ENCODE data around the gene TRDN. TPM values are rescaled to one million over a fixed set of nuclear protein-coding genes. Genes with fewer than 3 reads are reported as not detected.
"Not testable (repeated sequence)": the region's sequence is repeated elsewhere in the genome, so short reads cannot be mapped to it uniquely, and the experiment has no call there.

Gene TRDN
- total RNA-seq, 1 donor from 2014 or later, result 0.34 TPM

DNA sequence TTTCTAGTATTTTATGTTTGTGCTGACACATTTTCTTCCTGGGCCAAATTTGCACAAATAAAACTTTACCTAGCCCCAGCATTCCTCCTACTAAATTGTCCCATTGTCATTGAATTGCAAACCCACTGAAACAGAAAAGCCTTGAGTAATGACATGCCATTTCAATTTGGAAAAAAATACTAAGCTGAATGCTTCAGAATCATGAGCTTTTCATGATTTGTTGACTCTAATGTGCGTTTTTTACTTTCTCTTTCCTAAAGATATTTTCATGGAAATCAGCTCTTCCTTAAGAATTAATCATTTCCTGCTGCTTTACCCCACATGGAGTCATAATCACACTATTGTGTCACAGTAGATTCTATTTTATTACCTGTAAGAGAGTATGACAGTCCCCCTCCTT, 47.4 kb downstream of the TRDN start:
- no peak overlapping the region for H3K27ac Mint-ChIP-seq
- DNase-seq (ENCODE audit: low spot score in 2 of 2, unreplicated experiment in 2 of 2), result no peak

DNA sequence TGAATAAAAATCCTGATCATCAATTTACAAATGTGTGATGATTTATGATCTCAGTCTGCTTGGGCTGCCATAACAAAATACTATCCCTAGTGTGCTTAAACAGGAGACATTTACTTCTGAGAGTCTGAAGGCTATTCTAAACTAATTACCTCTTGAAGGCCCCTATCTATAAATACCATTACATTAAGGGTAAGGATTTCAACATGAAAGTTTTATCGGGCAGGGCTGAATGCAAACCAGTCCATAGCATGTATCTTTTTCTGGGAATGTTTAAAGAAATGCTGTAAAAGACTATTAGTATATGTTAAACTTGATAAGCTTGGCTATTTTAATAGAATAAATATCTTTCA, 48.2 kb downstream of the TRDN start:
- no peak for TF ChIP-seq CTCF (IDR thresholded peaks at IDR 0.05; ENCODE audit: unreplicated experiment)
- no peak overlapping the region for H3K4me3 Mint-ChIP-seq
- H3K9me3 Mint-ChIP-seq, result peaks cover 4% of the 10 kb centered on the region
- no peaks in the 10 kb centered on the region for H3K27me3 Mint-ChIP-seq (ENCODE audit: low read depth)
- no peaks in the 10 kb centered on the region for H3K36me3 Mint-ChIP-seq
- no peak for DNase-seq (ENCODE audit: low spot score in 2 of 2, unreplicated experiment in 2 of 2)
- H3K27ac Mint-ChIP-seq, result peak overlapping the region; percentile 7
- H3K4me1 Mint-ChIP-seq, result peaks cover 23% of the 10 kb centered on the region

More for the DNA sequence above, 47.4 kb downstream of the TRDN start:
- no peak for TF ChIP-seq CTCF (IDR thresholded peaks at IDR 0.05; ENCODE audit: unreplicated experiment)
- peaks cover 23% of the 10 kb centered on the region for H3K4me1 Mint-ChIP-seq
- H3K36me3 Mint-ChIP-seq, result no peaks in the 10 kb centered on the region
- H3K27me3 Mint-ChIP-seq (ENCODE audit: low read depth), result no peaks in the 10 kb centered on the region
- H3K4me3 Mint-ChIP-seq, result no peak overlapping the region
- H3K9me3 Mint-ChIP-seq, result peaks cover 4% of the 10 kb centered on the region

DNA sequence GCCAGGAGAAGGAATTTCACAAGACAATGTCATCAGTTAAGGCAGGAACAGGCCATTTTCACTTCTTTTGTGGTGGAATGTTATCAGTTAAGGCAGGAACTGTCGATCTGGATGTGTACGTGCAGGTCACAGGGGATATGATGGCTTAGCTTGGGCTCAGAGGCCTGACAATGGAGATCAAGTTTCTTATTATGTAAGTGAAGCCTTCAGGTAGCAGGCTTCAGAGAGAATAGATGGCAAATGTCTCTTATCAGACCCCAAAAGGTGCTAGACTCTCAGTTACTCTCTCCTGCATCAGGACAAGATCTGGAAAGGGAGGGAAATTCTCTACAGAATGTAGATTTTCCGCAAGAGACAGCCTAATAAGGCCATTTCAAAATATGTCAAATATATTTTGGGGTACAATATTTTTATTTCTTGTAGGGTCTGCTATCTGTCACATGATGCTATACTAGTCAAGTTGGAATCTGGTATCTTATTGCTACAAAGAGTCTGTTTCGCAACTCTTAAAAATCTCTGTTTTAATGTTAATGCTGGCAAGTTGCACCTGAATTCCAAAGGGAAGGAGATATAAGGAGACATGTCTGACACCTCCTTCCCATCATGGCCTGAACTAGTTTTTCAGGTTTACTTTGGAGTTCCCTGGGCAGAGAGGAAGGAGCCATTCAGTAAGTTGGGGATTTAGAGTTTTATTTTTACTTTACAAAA, 48.8 kb downstream of the TRDN start:
- H3K4me3 Mint-ChIP-seq, result no peak overlapping the region
- TF ChIP-seq CTCF (IDR thresholded peaks at IDR 0.05; ENCODE audit: unreplicated experiment), result no peak
- peaks cover 23% of the 10 kb centered on the region for H3K4me1 Mint-ChIP-seq
- H3K27ac Mint-ChIP-seq, result no peak overlapping the region
- H3K9me3 Mint-ChIP-seq, result peaks cover 4% of the 10 kb centered on the region
- H3K36me3 Mint-ChIP-seq, result no peaks in the 10 kb centered on the region
- DNase-seq (ENCODE audit: low spot score in 2 of 2, unreplicated experiment in 2 of 2), result no peak
- H3K27me3 Mint-ChIP-seq (ENCODE audit: low read depth), result no peaks in the 10 kb centered on the region

- H3K9me3 Mint-ChIP-seq; DNase-seq (ENCODE audit: low spot score in 2 of 2, unreplicated experiment in 2 of 2); H3K27me3 Mint-ChIP-seq (ENCODE audit: low read depth); H3K4me3 Mint-ChIP-seq; H3K27ac Mint-ChIP-seq; H3K36me3 Mint-ChIP-seq: not testable (repeated sequence)
- H3K4me1 Mint-ChIP-seq, result peaks cover 23% of the 10 kb centered on the region
Measured at GRCh38 chr6:123587407-123587806, 49.3 kb downstream of the TRDN start.

GRCh38 chr6:123580331-123580730, 56.4 kb downstream of the TRDN start:
- H3K4me3 Mint-ChIP-seq, result no peak overlapping the region
- H3K36me3 Mint-ChIP-seq, result no peaks in the 10 kb centered on the region
- DNase-seq (ENCODE audit: low spot score in 2 of 2, unreplicated experiment in 2 of 2), result no peak
- no peak overlapping the region for H3K27ac Mint-ChIP-seq
- H3K9me3 Mint-ChIP-seq, result peaks cover 12% of the 10 kb centered on the region
- no peak for TF ChIP-seq CTCF (IDR thresholded peaks at IDR 0.05; ENCODE audit: unreplicated experiment)
- H3K27me3 Mint-ChIP-seq (ENCODE audit: low read depth), result no peaks in the 10 kb centered on the region
- no peaks in the 10 kb centered on the region for H3K4me1 Mint-ChIP-seq

- DNase-seq (ENCODE audit: low spot score in 2 of 2, unreplicated experiment in 2 of 2), result no peak
- H3K9me3 Mint-ChIP-seq, result peaks cover 12% of the 10 kb centered on the region
- no peak for TF ChIP-seq CTCF (IDR thresholded peaks at IDR 0.05; ENCODE audit: unreplicated experiment)
- no peaks in the 10 kb centered on the region for H3K27me3 Mint-ChIP-seq (ENCODE audit: low read depth)
- H3K4me1 Mint-ChIP-seq, result no peaks in the 10 kb centered on the region
- no peaks in the 10 kb centered on the region for H3K36me3 Mint-ChIP-seq
- no peak overlapping the region for H3K4me3 Mint-ChIP-seq
- H3K27ac Mint-ChIP-seq, result no peak overlapping the region
Measured at GRCh38 chr6:123575188-123575587, 61.6 kb downstream of the TRDN start.
